PC-9 (cell line): ENCODE measurements around the gene SUPT3H. TPM values are rescaled to one million over a fixed set of nuclear protein-coding genes. Genes with fewer than 3 reads are reported as not detected.

ENCODE experiments used
- BruUV-seq: library from RNA; stranded (reverse); fragments of 400-500 nt; replicated peaks from 2 replicates; lab custom pipeline; 2021; lab: Mats Ljungman, UMichigan
- CTCF ChIA-PET: fragments of 300-600 bp; sonication (Branson Sonifier 250); formaldehyde crosslinking; loops from one replicate; lab custom pipeline; 2022; ENCODE audit warnings: antibody characterized with exemption; lab: Charles Lee
- POLR2A ChIA-PET: fragments of 300-600 bp; sonication (Branson Sonifier 250); formaldehyde crosslinking; loops from one replicate; lab custom pipeline; 2022; ENCODE audit warnings: antibody characterized with exemption; ENCODE audit not compliant: unreplicated experiment; lab: Charles Lee
- DNase-seq, 2 experiments: peaks; one replicate each; pipeline versions ENCODE4 v3.0.0 to v3.0.0-alpha.2; 2015 to 2022; ENCODE audit warnings: mixed read lengths in 1 of 2
- H2AFZ ChIP-seq: fragments of 200-600 bp; sonication (generic); 2 replicates; pipeline ENCODE4 v1.8.1; 2017; ENCODE audit warnings: antibody characterized with exemption
- H3F3A ChIP-seq: fragments of 200-600 bp; sonication (generic); 2 replicates; pipeline ENCODE4 v1.8.1; 2017; ENCODE audit warnings: antibody characterized with exemption, mild to moderate bottlenecking, low read depth; ENCODE audit not compliant: insufficient read depth
- H3K27ac ChIP-seq: fragments of 200-600 bp; sonication (generic); 2 replicates; pipeline ENCODE4 v1.6.1; 2016; ENCODE audit warnings: mixed run types
- H3K27me3 ChIP-seq: fragments of 200-600 bp; sonication (generic); 2 replicates; pipeline ENCODE4 v1.6.1; 2016; ENCODE audit warnings: low read depth, mixed run types; ENCODE audit not compliant: insufficient read depth
- H3K36me3 ChIP-seq: fragments of 200-600 bp; sonication (generic); 2 replicates; pipeline ENCODE4 v1.6.1; 2016; ENCODE audit warnings: low read depth, mixed run types
- H3K4me1 ChIP-seq: fragments of 200-600 bp; sonication (generic); replicated peaks from 2 replicates; pipeline ENCODE4 v1.6.1; 2016; ENCODE audit warnings: mixed run types; ENCODE audit not compliant: insufficient read depth
- H3K4me2 ChIP-seq: fragments of 200-600 bp; sonication (generic); 2 replicates; pipeline ENCODE4 v1.6.1; 2017; ENCODE audit warnings: mixed run types
- H3K4me3 ChIP-seq: fragments of 200-600 bp; sonication (generic); 2 replicates; pipeline ENCODE4 v1.6.1; 2016; ENCODE audit warnings: mixed run types
- H3K79me2 ChIP-seq: fragments of 200-600 bp; sonication (generic); 2 replicates; pipeline ENCODE4 v1.6.1; 2017; ENCODE audit warnings: low read depth, mixed run types
- H3K9me2 ChIP-seq: fragments of 200-600 bp; sonication (generic); 2 replicates; pipeline ENCODE4 v1.8.1; 2017; ENCODE audit warnings: mild to moderate bottlenecking; ENCODE audit not compliant: insufficient read depth
- H3K9me3 ChIP-seq: fragments of 200-600 bp; sonication (generic); 2 replicates; pipeline ENCODE4 v1.8.1; 2016; ENCODE audit warnings: low read depth; ENCODE audit not compliant: insufficient read depth
- H4K20me1 ChIP-seq: fragments of 200-600 bp; sonication (generic); 2 replicates; pipeline ENCODE4 v1.8.1; 2017; ENCODE audit not compliant: insufficient read depth
- CTCF ChIP-seq: fragments of 200-600 bp; sonication (generic); conservative IDR thresholded peaks from 2 replicates; pipeline ENCODE4 v1.6.1; 2017; ENCODE audit warnings: mixed run types, antibody characterized with exemption, mild to moderate bottlenecking, moderate library complexity
- EZH2 ChIP-seq: fragments of 200-600 bp; sonication (generic); IDR thresholded peaks from 2 replicates; pipeline ENCODE4 v1.8.0; 2017; ENCODE audit warnings: antibody characterized with exemption, low read depth
- intact Hi-C: fragments of 100-400 bp; cut with micrococcal nuclease; formaldehyde crosslinking; loops from one replicate; pipeline ENCODE4 v1.10.0; 2022; ENCODE audit not compliant: unreplicated experiment
- total RNA-seq: library from RNA; stranded (reverse); gene quantifications from 2 replicates; pipeline ENCODE4 v1.2.3, GENCODE V29; 2021

The SUPT3H gene
- total RNA-seq, 1 experiment from 2014 or later = 9.2 TPM

- ChIA-PET POLR2A (no interaction called here), CTCF (no interaction called here)
- Histone ChIP-seq H3K9me2 (no peaks in the 10 kb centered on the region), H3K4me2 (no peak overlapping the region), H3F3A (no peaks in the 10 kb centered on the region), H3K27ac (no peak overlapping the region), H3K4me3 (no peak overlapping the region), H3K27me3 (no peaks in the 10 kb centered on the region), H4K20me1 (no peaks in the 10 kb centered on the region), H3K4me1 (no peaks in the 10 kb centered on the region), H3K79me2 (no peaks in the 10 kb centered on the region), H3K36me3 (no peaks in the 10 kb centered on the region), H3K9me3 (no peaks in the 10 kb centered on the region), H2AFZ (no peak overlapping the region)
- intact Hi-C loops = no loop called here
- TF ChIP-seq CTCF (no peak), EZH2 (no peak)
- no peak for DNase-seq
- BruUV-seq = no TSS peak
These were observed 444.6 kb downstream of the SUPT3H start for GRCh38 chr6:44933108-44933507.

- POLR2A ChIA-PET = no interaction called here
- TF ChIP-seq CTCF = no peak
- TF ChIP-seq EZH2 = no peak
- Histone ChIP-seq H3K27me3 (no peaks in the 10 kb centered on the region), H3K9me2 (no peaks in the 10 kb centered on the region), H3K36me3 (no peaks in the 10 kb centered on the region), H3K4me2 (no peak overlapping the region), H3K4me3 (no peak overlapping the region), H3K27ac (no peak overlapping the region), H3K79me2 (no peaks in the 10 kb centered on the region), H4K20me1 (no peaks in the 10 kb centered on the region), H3F3A (no peaks in the 10 kb centered on the region), H2AFZ (no peak overlapping the region), H3K9me3 (no peaks in the 10 kb centered on the region), H3K4me1 (no peaks in the 10 kb centered on the region)
- no TSS peak for BruUV-seq
- no peak for DNase-seq
- CTCF ChIA-PET = no interaction called here
- intact Hi-C loops = no loop called here
These were observed 445.1 kb downstream of the SUPT3H start for GRCh38 chr6:44932651-44933091.

- no TSS peak for BruUV-seq
These were observed 446.3 kb downstream of the SUPT3H start for GRCh38 chr6:44931385-44931784.

More at GRCh38 chr6:44931385-44931784, 446.3 kb downstream of the SUPT3H start:
- no peaks in the 10 kb centered on the region for H3K27me3 ChIP-seq
- no peaks in the 10 kb centered on the region for H4K20me1 ChIP-seq
- TF ChIP-seq CTCF = no peak
- no peak for TF ChIP-seq EZH2
- no peak overlapping the region for H3K4me2 ChIP-seq
- no peak overlapping the region for H3K4me3 ChIP-seq
- H3F3A ChIP-seq = no peaks in the 10 kb centered on the region
- ChIA-PET CTCF (no interaction called here), POLR2A (no interaction called here)
- no peaks in the 10 kb centered on the region for H3K4me1 ChIP-seq
- H3K27ac ChIP-seq = no peak overlapping the region
- no peak overlapping the region for H2AFZ ChIP-seq
- no peaks in the 10 kb centered on the region for H3K79me2 ChIP-seq
- no peaks in the 10 kb centered on the region for H3K9me2 ChIP-seq
- DNase-seq = no peak
- no peaks in the 10 kb centered on the region for H3K36me3 ChIP-seq
- no peaks in the 10 kb centered on the region for H3K9me3 ChIP-seq
- intact Hi-C loops = no loop called here
